Type B pancreatic cell (in vitro differentiated cells): ENCODE data around the gene SLC8A1. TPM values are rescaled to one million over a fixed set of nuclear protein-coding genes. Genes with fewer than 3 reads are reported as not detected.

Experiments
- DNase-seq: peaks from one replicate; pipeline ENCODE4 v3.0.0; 2021; ENCODE audit warnings: mixed read lengths; ENCODE audit not compliant: unreplicated experiment; ENCODE audit errors: extremely low spot score
- H3K27ac Mint-ChIP-seq: 2 replicates; pipeline ENCODE4 v1.8.0; 2021; ENCODE audit warnings: mild to moderate bottlenecking, mixed read lengths
- H3K27me3 Mint-ChIP-seq: 2 replicates; pipeline ENCODE4 v1.8.0; 2021; ENCODE audit warnings: mixed read lengths
- H3K36me3 Mint-ChIP-seq: 2 replicates; pipeline ENCODE4 v1.8.0; 2021; ENCODE audit warnings: mixed read lengths
- H3K4me1 Mint-ChIP-seq: one replicate; pipeline ENCODE4 v1.8.0; 2021; ENCODE audit warnings: mixed read lengths; ENCODE audit not compliant: unreplicated experiment
- H3K4me3 Mint-ChIP-seq: 2 replicates; pipeline ENCODE4 v1.8.0; 2021; ENCODE audit warnings: mild to moderate bottlenecking, mixed read lengths
- H3K9me3 Mint-ChIP-seq: 2 replicates; pipeline ENCODE4 v1.8.0; 2021; ENCODE audit warnings: mixed read lengths
- total RNA-seq: library from RNA; stranded (reverse); gene quantifications from 2 replicates; pipeline ENCODE4 v1.2.1, GENCODE V29; 2021; ENCODE audit warnings: low replicate concordance
- TF ChIP-seq, protein P1 (sequence below): fragments of 200-600 bp; sonication (generic); conservative IDR thresholded peaks from 2 replicates; pipeline ENCODE4 v1.5.0; 2021; ENCODE audit warnings: antibody characterized with exemption, mild to moderate bottlenecking

The SLC8A1 gene
- total RNA-seq, 1 donor from 2014 or later: 42.1 TPM

- Mint-ChIP-seq H3K9me3 (no peaks in the 10 kb centered on the region), H3K36me3 (no peaks in the 10 kb centered on the region), H3K4me1 (peaks cover 53% of the 10 kb centered on the region), H3K27me3 (no peaks in the 10 kb centered on the region), H3K27ac (no peak overlapping the region), H3K4me3 (no peak overlapping the region)
- DNase-seq: no peak
- TF ChIP-seq, protein P1, sequence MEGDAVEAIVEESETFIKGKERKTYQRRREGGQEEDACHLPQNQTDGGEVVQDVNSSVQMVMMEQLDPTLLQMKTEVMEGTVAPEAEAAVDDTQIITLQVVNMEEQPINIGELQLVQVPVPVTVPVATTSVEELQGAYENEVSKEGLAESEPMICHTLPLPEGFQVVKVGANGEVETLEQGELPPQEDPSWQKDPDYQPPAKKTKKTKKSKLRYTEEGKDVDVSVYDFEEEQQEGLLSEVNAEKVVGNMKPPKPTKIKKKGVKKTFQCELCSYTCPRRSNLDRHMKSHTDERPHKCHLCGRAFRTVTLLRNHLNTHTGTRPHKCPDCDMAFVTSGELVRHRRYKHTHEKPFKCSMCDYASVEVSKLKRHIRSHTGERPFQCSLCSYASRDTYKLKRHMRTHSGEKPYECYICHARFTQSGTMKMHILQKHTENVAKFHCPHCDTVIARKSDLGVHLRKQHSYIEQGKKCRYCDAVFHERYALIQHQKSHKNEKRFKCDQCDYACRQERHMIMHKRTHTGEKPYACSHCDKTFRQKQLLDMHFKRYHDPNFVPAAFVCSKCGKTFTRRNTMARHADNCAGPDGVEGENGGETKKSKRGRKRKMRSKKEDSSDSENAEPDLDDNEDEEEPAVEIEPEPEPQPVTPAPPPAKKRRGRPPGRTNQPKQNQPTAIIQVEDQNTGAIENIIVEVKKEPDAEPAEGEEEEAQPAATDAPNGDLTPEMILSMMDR: no peak
Observed at GRCh38 chr2:40369267-40370006, 82.5 kb downstream of the SLC8A1 start.

GRCh38 chr2:40367652-40368051 is 84.2 kb downstream of the SLC8A1 start:
- no peak for DNase-seq
- H3K36me3 Mint-ChIP-seq: no peaks in the 10 kb centered on the region
- H3K27ac Mint-ChIP-seq: no peak overlapping the region
- no peaks in the 10 kb centered on the region for H3K9me3 Mint-ChIP-seq
- TF ChIP-seq, protein P1: no peak
- H3K4me1 Mint-ChIP-seq: peaks cover 54% of the 10 kb centered on the region
- no peak overlapping the region for H3K4me3 Mint-ChIP-seq
- no peaks in the 10 kb centered on the region for H3K27me3 Mint-ChIP-seq

DNA sequence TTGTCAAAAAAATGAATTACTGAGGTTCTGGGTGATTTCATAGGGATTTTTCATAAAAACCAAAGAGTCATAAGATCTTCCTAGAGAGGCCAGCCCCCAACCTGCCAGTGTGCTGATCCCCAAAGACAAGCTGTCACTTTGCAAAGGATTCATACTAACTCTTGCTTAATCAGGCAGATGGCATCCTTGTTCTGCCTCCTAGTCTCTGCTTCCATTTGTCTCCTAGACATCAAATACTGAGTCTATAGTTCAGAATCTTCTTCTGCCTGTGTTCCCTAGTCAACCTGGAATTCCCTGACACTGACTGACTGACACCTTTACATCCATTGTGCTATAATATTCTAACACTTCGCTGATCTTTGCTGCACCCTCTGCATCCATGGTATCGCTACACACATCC is 84.9 kb downstream of the SLC8A1 start:
- Mint-ChIP-seq H3K9me3 (no peaks in the 10 kb centered on the region), H3K4me3 (no peak overlapping the region), H3K27me3 (no peaks in the 10 kb centered on the region), H3K4me1 (peaks cover 48% of the 10 kb centered on the region), H3K36me3 (no peaks in the 10 kb centered on the region), H3K27ac (no peak overlapping the region)
- TF ChIP-seq, protein P1: no peak
- DNase-seq: no peak

GRCh38 chr2:40364151-40364874 is 87.6 kb downstream of the SLC8A1 start:
- H3K36me3 Mint-ChIP-seq: no peaks in the 10 kb centered on the region

DNA sequence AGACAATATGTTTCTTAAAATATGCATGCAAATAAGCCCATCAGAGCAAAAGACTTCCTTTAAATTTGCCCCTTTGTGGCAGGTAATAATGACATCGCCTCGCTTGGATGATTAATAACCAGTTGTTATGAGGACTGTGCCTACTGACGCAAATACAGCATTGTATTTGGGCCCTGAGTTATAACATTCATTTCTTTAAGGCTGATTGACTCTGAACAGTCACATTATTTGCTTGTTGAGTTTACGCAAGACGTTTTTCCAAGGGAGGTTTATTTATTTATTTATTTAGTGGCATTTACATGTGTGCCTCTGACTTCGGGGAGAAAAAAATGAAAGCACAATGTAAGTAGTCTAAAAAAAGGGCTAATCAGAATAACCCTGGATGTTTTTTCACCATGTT is 88.3 kb downstream of the SLC8A1 start:
- Mint-ChIP-seq H3K9me3 (no peaks in the 10 kb centered on the region), H3K36me3 (no peaks in the 10 kb centered on the region), H3K4me3 (no peak overlapping the region), H3K4me1 (peaks cover 36% of the 10 kb centered on the region), H3K27ac (no peak overlapping the region), H3K27me3 (no peaks in the 10 kb centered on the region)
- TF ChIP-seq, protein P1: no peak
- DNase-seq: no peak

More at GRCh38 chr2:40364151-40364874, 87.6 kb downstream of the SLC8A1 start:
- Mint-ChIP-seq H3K9me3 (no peaks in the 10 kb centered on the region), H3K4me1 (peaks cover 41% of the 10 kb centered on the region), H3K4me3 (no peak overlapping the region), H3K27me3 (no peaks in the 10 kb centered on the region), H3K27ac (no peak overlapping the region)
- DNase-seq: no peak
- TF ChIP-seq, protein P1: no peak
